Urinary bladder (tissue), 4 donors: Measurements from ENCODE around the gene HYOU1. TPM values are rescaled to one million over a fixed set of nuclear protein-coding genes. Genes with fewer than 3 reads are reported as not detected.
"Not testable (repeated sequence)": the region's sequence is repeated elsewhere in the genome, so short reads cannot be mapped to it uniquely, and the experiment has no call there.

ENCODE experiments used
- DNase-seq: peaks from one replicate; pipeline ENCODE4 v3.0.0-alpha.2; 2015; ENCODE audit errors: extremely low spot score
- H3K27ac ChIP-seq: one replicate; pipeline ENCODE4 v1.5.1; 2013; ENCODE audit warnings: low read depth, mild to moderate bottlenecking, moderate library complexity
- H3K36me3 ChIP-seq: one replicate; pipeline ENCODE4 v1.6.1; 2013; ENCODE audit warnings: mild to moderate bottlenecking, moderate library complexity; ENCODE audit not compliant: insufficient read depth
- H3K4me1 ChIP-seq: one replicate; pipeline ENCODE4 v1.6.1; 2013; ENCODE audit warnings: mild to moderate bottlenecking, moderate library complexity; ENCODE audit not compliant: insufficient read depth
- H3K4me3 ChIP-seq: one replicate; pipeline ENCODE4 v1.5.1; 2013; ENCODE audit warnings: low read depth, low read length
- WGBS: extraction: QIAGEN DNeasy Blood & Tissue Kit; methylation state at CpG from one replicate; pipeline ENCODE4 v1.1.7; 2013; 5-methylcytosine and 5-hydroxymethylcytosine counted together
- polyA plus RNA-seq: library from polyadenylated mRNA; stranded (reverse); fragments of 200-250 nt; gene quantifications from one replicate; pipeline ENCODE4 v1.2.3, GENCODE V29; 2013
- total RNA-seq: library from RNA; depleted of rRNA; stranded (reverse); fragments of >200 nt; gene quantifications from one replicate; pipeline ENCODE4 v1.2.3, GENCODE V29; 2014
- donor health status: healthy with polysubstance abuse.
- donor health status: healthy.

Gene HYOU1
- total and polyA plus RNA-seq, 2 donors: 32.4 to 43.8 TPM

- 92% methylated on average over 9 of the region's 9 CpGs for WGBS
- no peak for DNase-seq
- H3K4me3 ChIP-seq: no peak overlapping the region
- no peak overlapping the region for H3K27ac ChIP-seq
- no peaks in the 10 kb centered on the region for H3K4me1 ChIP-seq
- H3K36me3 ChIP-seq: peaks cover 2% of the 10 kb centered on the region
Measured at GRCh38 chr11:119042927-119043326, 14.1 kb downstream of the HYOU1 start.

GRCh38 chr11:119041821-119042514, 15.0 kb downstream of the HYOU1 start:
- DNase-seq: no peak
- no peak overlapping the region for H3K4me3 ChIP-seq
- no peak overlapping the region for H3K27ac ChIP-seq
- WGBS: 86% methylated on average over 4 of the region's 4 CpGs
- peaks cover 2% of the 10 kb centered on the region for H3K36me3 ChIP-seq
- no peaks in the 10 kb centered on the region for H3K4me1 ChIP-seq

- not testable (repeated sequence) for DNase-seq, H3K27ac ChIP-seq, H3K36me3 ChIP-seq, H3K4me3 ChIP-seq, H3K4me1 ChIP-seq
- 20% methylated on average over 11 of the region's 11 CpGs for WGBS
Measured at GRCh38 chr11:119039471-119039870, 17.5 kb downstream of the HYOU1 start.

GRCh38 chr11:119038884-119039283, 18.1 kb downstream of the HYOU1 start:
- H3K4me1 ChIP-seq: no peaks in the 10 kb centered on the region
- no peak overlapping the region for H3K4me3 ChIP-seq
- no peaks in the 10 kb centered on the region for H3K36me3 ChIP-seq
- 77% methylated on average over 5 of the region's 5 CpGs for WGBS
- DNase-seq: no peak
- no peak overlapping the region for H3K27ac ChIP-seq

GRCh38 chr11:119034813-119035212, 22.2 kb downstream of the HYOU1 start:
- WGBS: 84% methylated on average over 3 of the region's 3 CpGs
- Histone ChIP-seq H3K4me1 (no peaks in the 10 kb centered on the region), H3K27ac (no peak overlapping the region), H3K36me3 (no peaks in the 10 kb centered on the region), H3K4me3 (no peak overlapping the region)
- no peak for DNase-seq

GRCh38 chr11:119033421-119033820, 23.6 kb downstream of the HYOU1 start:
- H3K27ac ChIP-seq, H3K4me3 ChIP-seq, DNase-seq, H3K36me3 ChIP-seq, H3K4me1 ChIP-seq: not testable (repeated sequence)
- 80% methylated on average over 10 of the region's 10 CpGs for WGBS

- no peaks in the 10 kb centered on the region for H3K4me1 ChIP-seq
- 80% methylated on average over 9 of the region's 9 CpGs for WGBS
- no peaks in the 10 kb centered on the region for H3K36me3 ChIP-seq
- DNase-seq: no peak
- no peak overlapping the region for H3K27ac ChIP-seq
- no peak overlapping the region for H3K4me3 ChIP-seq
Measured at GRCh38 chr11:119031912-119032280, 25.1 kb downstream of the HYOU1 start.

GRCh38 chr11:119030329-119031047, 26.5 kb downstream of the HYOU1 start, which contains the start of gene SLC37A4:
Gene SLC37A4, minus strand, starts transcription at chr11:119030877.
- H3K27ac ChIP-seq: peak within 1 kb of the TSS; percentile 12
- peak; percentile 90 for DNase-seq
- no peaks in the 10 kb centered on the region for H3K36me3 ChIP-seq
- H3K4me1 ChIP-seq: no peaks in the 10 kb centered on the region
- under 1% methylated on average over 67 of the region's 67 CpGs for WGBS
- H3K4me3 ChIP-seq: peak within 1 kb of the TSS; percentile 62

- Histone ChIP-seq H3K4me1 (no peaks in the 10 kb centered on the region), H3K4me3 (peak overlapping the region; percentile 62), H3K36me3 (no peaks in the 10 kb centered on the region), H3K27ac (no peak overlapping the region)
- WGBS: 7% methylated on average over 13 of the region's 13 CpGs
- no peak for DNase-seq
Measured at GRCh38 chr11:119030029-119030328, 27.0 kb downstream of the HYOU1 start.

- no peak for DNase-seq
- no peaks in the 10 kb centered on the region for H3K36me3 ChIP-seq
- 71% methylated on average over 10 of the region's 10 CpGs for WGBS
- no peak overlapping the region for H3K27ac ChIP-seq
- H3K4me3 ChIP-seq: peak overlapping the region; percentile 62
- no peaks in the 10 kb centered on the region for H3K4me1 ChIP-seq
Measured at GRCh38 chr11:119029340-119030028, 27.5 kb downstream of the HYOU1 start.

- Histone ChIP-seq H3K36me3 (no peaks in the 10 kb centered on the region), H3K4me1 (no peaks in the 10 kb centered on the region), H3K27ac (no peak overlapping the region), H3K4me3 (no peak overlapping the region)
- no peak for DNase-seq
- WGBS: 93% methylated on average over 1 of the region's 1 CpG
Measured at GRCh38 chr11:119029069-119029339, 28.0 kb downstream of the HYOU1 start.

GRCh38 chr11:119028346-119029068, 28.5 kb downstream of the HYOU1 start:
- DNase-seq: no peak
- H3K36me3 ChIP-seq: no peaks in the 10 kb centered on the region
- WGBS: 84% methylated on average over 9 of the region's 9 CpGs
- no peak overlapping the region for H3K4me3 ChIP-seq
- H3K27ac ChIP-seq: no peak overlapping the region
- no peaks in the 10 kb centered on the region for H3K4me1 ChIP-seq

GRCh38 chr11:119027561-119028345, 29.3 kb downstream of the HYOU1 start:
- Histone ChIP-seq H3K4me1 (no peaks in the 10 kb centered on the region), H3K36me3 (peaks cover 3% of the 10 kb centered on the region), H3K4me3 (no peak overlapping the region), H3K27ac (no peak overlapping the region)
- no peak for DNase-seq
- 95% methylated on average over 9 of the region's 9 CpGs for WGBS
